B cell (primary cell): ENCODE measurements around the gene CCDC9.

Experiments
- CTCF ChIP-seq: fragments of 200-600 bp; IDR thresholded peaks from one replicate; pipeline ENCODE4 v1.8.0; 2022; ENCODE audit warnings: antibody characterized with exemption, mild to moderate bottlenecking
- EZH2 ChIP-seq: IDR thresholded peaks from 2 replicates; pipeline ENCODE4 v1.6.1; 2012; ENCODE audit warnings: borderline replicate concordance, low read depth, mild to moderate bottlenecking, moderate library complexity, low read length; ENCODE audit not compliant: insufficient read depth, poor library complexity, severe bottlenecking

DNA sequence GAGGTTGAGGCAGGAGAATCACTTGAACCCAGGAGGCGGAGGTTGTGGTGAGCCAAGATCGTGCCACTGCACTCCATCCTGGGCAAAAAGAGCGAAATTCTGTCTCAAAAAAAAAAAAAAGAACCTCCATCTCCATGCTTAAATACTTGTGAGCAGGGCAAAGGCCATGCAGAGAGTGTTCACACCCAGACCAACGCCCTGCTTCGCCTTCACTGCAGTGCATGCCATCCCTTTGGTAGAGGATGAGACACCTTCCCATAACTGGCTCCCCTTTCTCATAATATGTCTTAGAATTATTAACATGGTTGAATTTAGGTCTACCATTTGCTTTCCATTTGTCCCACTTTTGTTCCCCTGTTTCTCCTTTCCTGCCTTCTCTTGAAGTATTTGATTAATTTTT is 40.7 kb upstream of the CCDC9 start:
- TF ChIP-seq CTCF, result no peak
- TF ChIP-seq EZH2, result no peak
